IMR-90 (cell line): ENCODE results near the gene FAM174B. TPM values are rescaled to one million over a fixed set of nuclear protein-coding genes. Genes with fewer than 3 reads are reported as not detected.

ENCODE experiments used
- ATAC-seq: fragments of 200-7000 bp; cut with Tn5 transposase; 2 replicates; pipeline ENCODE4 v1.9.1; 2020; ENCODE audit warnings: low read depth, mild to moderate bottlenecking, moderate library complexity
- BruUV-seq: library from RNA; stranded (reverse); fragments of 400-500 nt; replicated peaks from 2 replicates; lab custom pipeline; 2021; lab: Mats Ljungman, UMichigan
- CTCF ChIA-PET: fragments of 300-600 bp; formaldehyde crosslinking; extraction: SDS; loops from one replicate; lab custom pipeline; 2021; ENCODE audit warnings: antibody characterized with exemption; lab: Yijun Ruan, JAX
- POLR2A ChIA-PET: fragments of 300-600 bp; sonication (Branson Sonifier 250); formaldehyde crosslinking; loops from one replicate; lab custom pipeline; 2022; ENCODE audit warnings: antibody characterized with exemption; ENCODE audit not compliant: unreplicated experiment; lab: Charles Lee
- DNase-seq: peaks from one replicate; pipeline ENCODE4 v3.0.0; 2013
- H2AFZ ChIP-seq: replicated peaks from 2 replicates; pipeline ENCODE3; 2013; ENCODE audit warnings: low read length, mild to moderate bottlenecking; ENCODE audit not compliant: poor library complexity
- H2AK5ac ChIP-seq: 2 replicates; pipeline ENCODE4 v1.6.1; 2013; ENCODE audit warnings: low read depth, low read length, inconsistent platforms
- H2AK9ac ChIP-seq: replicated peaks from 2 replicates; pipeline ENCODE3; 2013; ENCODE audit warnings: mild to moderate bottlenecking, low read depth, low read length, moderate library complexity; ENCODE audit not compliant: poor library complexity
- H2BK120ac ChIP-seq: 2 replicates; pipeline ENCODE4 v1.6.1; 2013; ENCODE audit warnings: low read depth, low read length, inconsistent platforms
- H2BK15ac ChIP-seq: 3 replicates; pipeline ENCODE4 v1.6.1; 2013; ENCODE audit warnings: low read depth, low read length, inconsistent platforms
- H2BK20ac ChIP-seq: 2 replicates; pipeline ENCODE4 v1.6.1; 2013; ENCODE audit warnings: low read depth, mild to moderate bottlenecking, inconsistent platforms, low read length, moderate library complexity
- H2BK5ac ChIP-seq: 2 replicates; pipeline ENCODE4 v1.6.1; 2013; ENCODE audit warnings: mild to moderate bottlenecking, low read depth, low read length, inconsistent platforms; ENCODE audit not compliant: poor library complexity, severe bottlenecking
- H3K14ac ChIP-seq: replicated peaks from 2 replicates; pipeline ENCODE4 v1.6.1; 2013; ENCODE audit warnings: low read depth, low read length, inconsistent platforms
- H3K18ac ChIP-seq: 2 replicates; pipeline ENCODE4 v1.6.1; 2013; ENCODE audit warnings: low read depth, low read length, control low read depth
- H3K23ac ChIP-seq: 2 replicates; pipeline ENCODE4 v1.6.1; 2013; ENCODE audit warnings: low read depth, low read length, inconsistent platforms
- H3K27ac ChIP-seq: 2 replicates; pipeline ENCODE4 v1.5.1; 2013; ENCODE audit warnings: mild to moderate bottlenecking, control low read depth, low read length; ENCODE audit not compliant: insufficient read depth
- H3K27me3 ChIP-seq: 2 replicates; pipeline ENCODE4 v1.6.1; 2013; ENCODE audit warnings: low read length; ENCODE audit not compliant: control insufficient read depth, insufficient read depth
- H3K36me3 ChIP-seq: 2 replicates; pipeline ENCODE4 v1.6.1; 2013; ENCODE audit warnings: low read length, mixed read lengths; ENCODE audit not compliant: control insufficient read depth, insufficient read depth
- H3K4ac ChIP-seq: 2 replicates; pipeline ENCODE4 v1.6.1; 2013; ENCODE audit warnings: low read depth, low read length, inconsistent platforms
- H3K4me1 ChIP-seq: 2 replicates; pipeline ENCODE4 v1.6.1; 2013; ENCODE audit warnings: low read length, mixed read lengths; ENCODE audit not compliant: control insufficient read depth, insufficient read depth
- H3K4me2 ChIP-seq: 2 replicates; pipeline ENCODE4 v1.6.1; 2013; ENCODE audit warnings: low read depth, mild to moderate bottlenecking, control low read depth, low read length, moderate library complexity
- H3K4me3 ChIP-seq: 2 replicates; pipeline ENCODE4 v1.5.1; 2013; ENCODE audit warnings: low read depth, mild to moderate bottlenecking, control low read depth, low read length, moderate library complexity; ENCODE audit not compliant: insufficient read depth
- H3K56ac ChIP-seq: 2 replicates; pipeline ENCODE4 v1.6.1; 2013; ENCODE audit warnings: low read length, inconsistent platforms; ENCODE audit not compliant: insufficient read depth; ENCODE audit errors: extremely low read depth
- H3K79me1 ChIP-seq, 2 experiments: 2 replicates each; pipeline ENCODE4 v1.6.1; 2013; ENCODE audit warnings: low read length in 2 of 2, inconsistent platforms in 1 of 2, low read depth in 1 of 2
- H3K9ac ChIP-seq: 2 replicates; pipeline ENCODE4 v1.6.1; 2013; ENCODE audit warnings: low read depth, low read length, control low read depth
- H3K9me1 ChIP-seq: 2 replicates; pipeline ENCODE4 v1.6.1; 2013; ENCODE audit warnings: low read length, inconsistent platforms; ENCODE audit not compliant: insufficient read depth
- H3K9me3 ChIP-seq: 2 replicates; pipeline ENCODE4 v1.6.1; 2013; ENCODE audit warnings: low read length; ENCODE audit not compliant: control insufficient read depth, insufficient read depth
- H4K20me1 ChIP-seq: 2 replicates; pipeline ENCODE4 v1.6.1; 2013; ENCODE audit warnings: low read length, inconsistent platforms; ENCODE audit not compliant: insufficient read depth
- H4K5ac ChIP-seq: 2 replicates; pipeline ENCODE4 v1.6.1; 2013; ENCODE audit warnings: mild to moderate bottlenecking, low read depth, low read length, control low read depth
- H4K8ac ChIP-seq, 2 experiments: 2 replicates each; pipeline ENCODE4 v1.6.1; 2013; ENCODE audit warnings: low read depth in 2 of 2, low read length in 2 of 2, control low read depth in 1 of 2, inconsistent platforms in 1 of 2
- H4K91ac ChIP-seq: 2 replicates; pipeline ENCODE4 v1.6.1; 2013; ENCODE audit warnings: low read depth, low read length, inconsistent platforms; ENCODE audit not compliant: insufficient read depth
- MXI1 ChIP-seq: IDR thresholded peaks from 2 replicates; pipeline ENCODE4 v1.6.1; 2012; ENCODE audit warnings: low read depth, mild to moderate bottlenecking, low read length, moderate library complexity, borderline replicate concordance
- WGBS, 2 experiments: methylation state at CpG; one replicate each; pipeline versions ENCODE4 v1.1.5 to v1.1.7; 2013; ENCODE audit warnings: missing lambda C conversion rate in 2 of 2; ENCODE audit not compliant: insufficient read length in 1 of 2; ENCODE audit errors: extremely low coverage in 2 of 2; 5-methylcytosine and 5-hydroxymethylcytosine counted together
- dilution Hi-C: fragments of 300-500 bp; cut with HindIII; formaldehyde crosslinking; loops from one replicate; pipeline ENCODE4 v1.14.3; 2018; ENCODE audit warnings: low sequenced_read_pairs; ENCODE audit not compliant: unreplicated experiment
- in situ Hi-C: fragments of 300-500 bp; cut with MboI; formaldehyde crosslinking; loops from 3 replicates; pipeline ENCODE4 v1.14.3; 2019; ENCODE audit warnings: low sequenced_read_pairs, inconsistent platforms, mixed read lengths
- intact Hi-C: fragments of 100-400 bp; cut with micrococcal nuclease; formaldehyde crosslinking; loops from 2 replicates; pipeline ENCODE4 v1.10.0; 2022
- polyA plus RNA-seq, 3 experiments: library from polyadenylated mRNA; depleted of rRNA; stranded (reverse); fragments of >200 nt; gene quantifications; 2 replicates each; pipeline ENCODE4 v1.2.3, GENCODE V29; 2012; ENCODE audit warnings: low replicate concordance in 1 of 3
- total RNA-seq: library from RNA; depleted of rRNA; stranded (reverse); fragments of >200 nt; gene quantifications from 2 replicates; pipeline ENCODE4 v1.2.3, GENCODE V29; 2012

FAM174B gene
- total and polyA plus RNA-seq, 2 of the 4 experiments (the other 2 are of a cell fraction), result 0.18 to 0.56 TPM

DNA sequence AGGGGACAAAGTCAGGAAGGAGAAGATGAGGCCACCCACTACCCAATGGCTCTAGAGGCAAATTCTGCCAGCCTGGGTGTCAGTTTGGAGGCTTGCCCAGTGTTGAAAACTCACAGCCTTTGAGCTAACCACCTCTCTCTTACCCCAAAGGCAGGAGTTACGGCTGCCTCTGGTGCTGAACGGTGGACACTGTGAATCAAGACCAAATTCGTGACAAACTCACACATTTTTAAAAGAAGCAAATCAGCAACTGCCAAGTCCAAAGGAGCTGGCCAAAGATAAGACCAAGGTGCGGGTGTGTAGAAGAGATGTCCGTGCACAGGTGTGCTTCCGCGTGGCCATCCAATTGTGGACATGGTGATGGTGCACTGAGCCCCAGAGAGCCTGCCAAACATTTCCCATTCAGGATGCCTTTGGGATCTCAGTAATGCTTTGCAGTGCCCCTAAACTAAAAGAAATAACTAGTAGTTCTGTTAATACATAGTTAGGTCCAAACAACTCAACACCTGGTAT lies 74.6 kb downstream of the FAM174B start:
- H2BK15ac ChIP-seq, result no peak overlapping the region
- H3K9me1 ChIP-seq, result no peaks in the 10 kb centered on the region
- H3K23ac ChIP-seq, result no peak overlapping the region
- H2AK9ac ChIP-seq, result no peak overlapping the region
- no peaks in the 10 kb centered on the region for H3K27me3 ChIP-seq
- no peak overlapping the region for H3K4me3 ChIP-seq
- H3K18ac ChIP-seq, result no peak overlapping the region
- H3K4me2 ChIP-seq, result no peak overlapping the region
- H2BK5ac ChIP-seq, result no peak overlapping the region
- no peak overlapping the region for H4K91ac ChIP-seq
- no TSS peak for BruUV-seq
- H3K4me1 ChIP-seq, result no peaks in the 10 kb centered on the region
- no peaks in the 10 kb centered on the region for H3K36me3 ChIP-seq
- H2AK5ac ChIP-seq, result no peak overlapping the region
- POLR2A ChIA-PET, result no interaction called here
- intact Hi-C loops, result no loop called here
- CTCF ChIA-PET, result no interaction called here
- 50% methylated on average over 2 of the region's 7 CpGs; no CpG with 5 or more reads in 1 of the 2 experiments for WGBS, 2 experiments
- no peak overlapping the region for H3K27ac ChIP-seq
- no peaks in the 10 kb centered on the region for H4K20me1 ChIP-seq
- H2AFZ ChIP-seq, result no peak overlapping the region
- no peak overlapping the region for H3K4ac ChIP-seq
- H3K14ac ChIP-seq, result no peak overlapping the region
- no peaks in the 10 kb centered on the region for H3K79me1 ChIP-seq
- H2BK120ac ChIP-seq, result no peak overlapping the region
- H3K56ac ChIP-seq, result no peak overlapping the region
- H4K5ac ChIP-seq, result no peak overlapping the region
- no peak for DNase-seq
- no peak for TF ChIP-seq MXI1
- H3K9ac ChIP-seq, result no peak overlapping the region
- in situ Hi-C loops, result no loop called here
- dilution Hi-C loops, result no loop called here
- no peak overlapping the region for H2BK20ac ChIP-seq
- H3K9me3 ChIP-seq, result no peaks in the 10 kb centered on the region
- no peak overlapping the region for H4K8ac ChIP-seq
- ATAC-seq, result no peak
